Thoracic aorta (tissue), 2 donors: ENCODE results near the gene SPAG17. TPM values are rescaled to one million over a fixed set of nuclear protein-coding genes. Genes with fewer than 3 reads are reported as not detected.

Experiments
- ATAC-seq: fragments of 150-250 bp; one replicate; pipeline ENCODE4 v1.8.0; 2017; ENCODE audit warnings: low read depth; ENCODE audit not compliant: insufficient number of reproducible peaks, low FRiP score
- DNase-seq: peaks from one replicate; pipeline ENCODE4 v3.0.0-alpha.2; 2020; ENCODE audit warnings: low spot score
- H3K27ac ChIP-seq, 2 donors: fragments of 200-600 bp; sonication (generic); 1 replicate in 1 of 2; 2 replicates in 1 of 2; pipeline ENCODE4 v1.5.1; 2016; ENCODE audit warnings: mild to moderate bottlenecking in 2 of 2, moderate library complexity in 2 of 2
- H3K27me3 ChIP-seq: fragments of 200-600 bp; sonication (generic); replicated peaks from 2 replicates; pipeline ENCODE4 v1.6.0; 2016; ENCODE audit warnings: mild to moderate bottlenecking; ENCODE audit not compliant: insufficient read depth
- H3K36me3 ChIP-seq: fragments of 200-600 bp; sonication (generic); one replicate; pipeline ENCODE4 v1.5.1; 2016
- H3K4me1 ChIP-seq, 2 donors: fragments of 200-600 bp; sonication (generic); 1 replicate in 1 of 2; 2 replicates in 1 of 2; pipeline versions ENCODE4 v1.5.1 to v1.6.0; 2016; ENCODE audit warnings: low read depth in 2 of 2, mild to moderate bottlenecking in 1 of 2; ENCODE audit not compliant: control insufficient read depth in 1 of 2
- H3K4me3 ChIP-seq: fragments of 200-600 bp; sonication (generic); 2 replicates; pipeline ENCODE4 v1.5.1; 2016; ENCODE audit warnings: mild to moderate bottlenecking
- H3K9me3 ChIP-seq: fragments of 200-600 bp; sonication (generic); 2 replicates; pipeline ENCODE4 v1.5.1; 2016
- CTCF ChIP-seq: fragments of 200-600 bp; sonication (generic); IDR thresholded peaks from one replicate; pipeline ENCODE4 v1.5.1; 2019; ENCODE audit warnings: antibody characterized with exemption
- total RNA-seq, 2 donors: library from RNA; depleted of rRNA; stranded (reverse); fragments of >200 nt; gene quantifications; one replicate each; pipeline versions ENCODE4 v1.1.0 to v1.2.3, GENCODE V29; 2016

SPAG17 gene
- total RNA-seq, 2 donors from 2014 or later: not detected

GRCh38 chr1:117971777-117972176 lies 213.3 kb downstream of the SPAG17 start:
- Histone ChIP-seq H3K9me3 (no peaks in the 10 kb centered on the region), H3K4me1 (no peaks in the 10 kb centered on the region), H3K36me3 (no peaks in the 10 kb centered on the region), H3K27me3 (no peaks in the 10 kb centered on the region), H3K4me3 (no peak overlapping the region), H3K27ac (no peak overlapping the region)
- DNase-seq (no peak), ATAC-seq (no peak)
- no peak for TF ChIP-seq CTCF

GRCh38 chr1:117970252-117970651 lies 214.8 kb downstream of the SPAG17 start:
- no peak for DNase-seq
- Histone ChIP-seq H3K9me3 (no peaks in the 10 kb centered on the region), H3K36me3 (no peaks in the 10 kb centered on the region), H3K27me3 (no peaks in the 10 kb centered on the region), H3K4me3 (no peak overlapping the region), H3K27ac (no peak overlapping the region), H3K4me1 (no peaks in the 10 kb centered on the region)
- no peak for TF ChIP-seq CTCF
- ATAC-seq: no peak

- no peaks in the 10 kb centered on the region for H3K27me3 ChIP-seq
- no peaks in the 10 kb centered on the region for H3K4me1 ChIP-seq
- no peak overlapping the region for H3K27ac ChIP-seq
- no peak for DNase-seq
- TF ChIP-seq CTCF: no peak
- no peaks in the 10 kb centered on the region for H3K36me3 ChIP-seq
- H3K9me3 ChIP-seq: no peaks in the 10 kb centered on the region
- no peak overlapping the region for H3K4me3 ChIP-seq
- ATAC-seq: no peak
Observed at GRCh38 chr1:117967881-117968280, 217.1 kb downstream of the SPAG17 start.

- TF ChIP-seq CTCF: no peak
- Histone ChIP-seq H3K36me3 (no peaks in the 10 kb centered on the region), H3K27me3 (no peaks in the 10 kb centered on the region), H3K9me3 (no peaks in the 10 kb centered on the region), H3K4me3 (no peak overlapping the region), H3K4me1 (no peaks in the 10 kb centered on the region), H3K27ac (no peak overlapping the region)
- ATAC-seq (no peak), DNase-seq (no peak)
Observed at GRCh38 chr1:117967477-117967876, 217.6 kb downstream of the SPAG17 start.

GRCh38 chr1:117964290-117965038 lies 220.6 kb downstream of the SPAG17 start:
- no peaks in the 10 kb centered on the region for H3K9me3 ChIP-seq
- no peak for ATAC-seq
- H3K4me1 ChIP-seq: no peaks in the 10 kb centered on the region
- no peaks in the 10 kb centered on the region for H3K27me3 ChIP-seq
- H3K27ac ChIP-seq: no peak overlapping the region
- TF ChIP-seq CTCF: no peak
- no peak overlapping the region for H3K4me3 ChIP-seq
- no peak for DNase-seq
- H3K36me3 ChIP-seq: peaks cover 7% of the 10 kb centered on the region
